Measurements from ENCODE around the gene KRTAP5-6.

KRTAP5-6 gene, protein sequence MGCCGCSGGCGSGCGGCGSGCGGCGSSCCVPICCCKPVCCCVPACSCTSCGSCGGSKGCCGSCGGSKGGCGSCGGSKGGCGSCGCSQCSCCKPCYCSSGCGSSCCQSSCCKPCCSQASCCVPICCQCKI

GRCh38 chr11:1696608-1697570 lies at the start of gene KRTAP5-6:
TSS of gene KRTAP5-6 (plus strand) at chr11:1697195. CDS start at chr11:1697246, 51 bp downstream.
- H3K4me3 ChIP-seq (ENCODE audit: low read length in 2 of 2): no peak within 1 kb of the TSS
- peaks cover 6 to 9% of the 10 kb centered on the region in 2 donors for H3K27me3 ChIP-seq (ENCODE audit: control insufficient read depth in 2 of 2, insufficient read depth in 2 of 2, low read length in 2 of 2)
- no peaks in the 10 kb centered on the region for H3K9me3 ChIP-seq (ENCODE audit: control insufficient read depth in 2 of 2, low read length in 2 of 2)
- no peak within 1 kb of the TSS for H3K9ac ChIP-seq (ENCODE audit: low read depth in 1 of 2, low read length in 2 of 2)
- H3K36me3 ChIP-seq (ENCODE audit: control insufficient read depth in 2 of 2, insufficient read depth in 2 of 2, low read length in 2 of 2): no peaks in the 10 kb centered on the region
- peaks cover 4 to 9% of the 10 kb centered on the region in 2 donors for H3K4me1 ChIP-seq (ENCODE audit: control insufficient read depth in 2 of 2, insufficient read depth in 2 of 2, low read length in 2 of 2)
- H3K27ac ChIP-seq (ENCODE audit: low read depth in 2 of 2, low read length in 2 of 2): no peak within 1 kb of the TSS

DNA sequence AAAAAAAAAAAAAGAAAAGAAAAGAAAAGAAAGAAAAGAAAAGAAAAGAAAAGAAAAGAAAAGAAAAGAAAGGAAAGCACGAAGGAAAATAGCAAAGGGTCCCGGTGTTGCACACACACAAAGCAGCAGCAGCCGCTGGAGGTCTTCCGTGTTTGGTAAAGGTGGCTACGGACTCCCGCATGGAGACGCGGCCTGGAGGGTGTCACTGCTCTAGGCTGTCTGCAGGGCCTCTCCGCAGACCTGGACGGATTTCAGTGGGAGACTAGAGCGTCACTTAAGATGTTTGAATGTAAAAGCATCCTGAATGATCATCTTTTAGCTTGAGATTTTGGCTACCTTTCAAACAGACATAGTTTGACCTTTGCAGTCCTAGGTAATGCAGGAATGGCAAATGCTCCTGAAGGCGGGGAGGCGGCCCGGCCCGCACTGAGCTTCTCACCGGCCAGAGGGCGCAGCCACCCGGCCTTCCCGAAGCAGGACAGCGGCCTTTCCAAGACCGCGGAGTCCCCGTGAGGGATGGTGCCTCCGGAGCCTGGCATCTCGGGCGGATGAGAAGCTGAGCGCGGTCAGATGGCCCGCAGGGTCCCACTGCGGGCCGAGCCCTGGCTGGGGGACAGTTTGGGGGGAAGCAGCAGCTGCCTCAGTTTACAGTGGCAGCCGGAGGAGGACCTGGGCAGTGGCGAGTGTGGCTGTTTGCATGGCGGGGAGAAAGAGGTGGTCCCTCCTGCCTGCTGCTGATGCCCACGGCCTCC lies 48.9 kb upstream of the KRTAP5-6 start:
- Histone ChIP-seq H3K4me3 (ENCODE audit: low read length in 2 of 2) (no peak overlapping the region), H3K36me3 (ENCODE audit: control insufficient read depth in 2 of 2, insufficient read depth in 2 of 2, low read length in 2 of 2) (no peaks in the 10 kb centered on the region), H3K9me3 (ENCODE audit: control insufficient read depth in 2 of 2, low read length in 2 of 2) (no peaks in the 10 kb centered on the region), H3K4me1 (ENCODE audit: control insufficient read depth in 2 of 2, insufficient read depth in 2 of 2, low read length in 2 of 2) (no peaks in the 10 kb centered on the region), H3K27me3 (ENCODE audit: control insufficient read depth in 2 of 2, insufficient read depth in 2 of 2, low read length in 2 of 2) (no peaks in the 10 kb centered on the region), H3K9ac (ENCODE audit: low read depth in 1 of 2, low read length in 2 of 2) (no peak overlapping the region), H3K27ac (ENCODE audit: low read depth in 2 of 2, low read length in 2 of 2) (no peak overlapping the region)

DNA sequence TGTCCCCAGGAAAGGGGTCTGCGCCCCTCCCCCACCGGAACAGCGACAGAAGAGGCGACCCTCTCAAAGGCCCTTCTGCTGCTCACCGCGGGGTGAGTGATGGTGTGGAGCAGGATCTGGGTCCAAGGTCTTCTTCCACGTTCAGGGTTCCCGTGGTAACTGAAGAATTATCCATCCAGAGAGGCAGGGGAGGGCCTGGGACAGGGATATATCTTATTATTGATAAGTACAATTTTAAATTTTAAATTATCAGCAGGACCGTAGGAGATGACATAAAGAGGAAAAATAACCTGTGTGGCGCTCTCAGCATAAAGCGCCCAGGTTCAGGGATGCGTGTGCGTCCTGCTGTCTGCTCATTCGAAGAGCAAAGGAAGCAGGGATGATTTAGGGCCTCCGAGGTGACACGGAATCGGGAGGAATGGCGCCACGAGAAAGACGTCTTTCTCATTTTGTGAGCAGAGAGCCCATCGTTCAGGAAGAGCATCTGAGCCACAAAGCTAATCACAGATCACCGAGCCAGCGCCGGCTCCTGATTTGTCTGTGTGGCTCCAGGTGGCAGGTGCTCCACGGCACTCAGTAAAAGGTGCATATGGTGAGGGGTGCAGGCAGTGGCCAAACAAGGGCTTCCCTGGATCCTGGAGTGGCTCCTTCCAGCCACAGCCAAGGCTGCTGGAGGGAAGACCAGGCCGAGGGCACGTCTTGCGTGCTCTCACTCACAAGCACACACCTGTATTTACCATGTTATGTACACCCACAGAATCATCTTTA lies 48.2 kb upstream of the KRTAP5-6 start:
- H3K36me3 ChIP-seq (ENCODE audit: control insufficient read depth in 2 of 2, insufficient read depth in 2 of 2, low read length in 2 of 2): no peaks in the 10 kb centered on the region
- no peaks in the 10 kb centered on the region for H3K27me3 ChIP-seq (ENCODE audit: control insufficient read depth in 2 of 2, insufficient read depth in 2 of 2, low read length in 2 of 2)
- no peak overlapping the region for H3K9ac ChIP-seq (ENCODE audit: low read depth in 1 of 2, low read length in 2 of 2)
- no peaks in the 10 kb centered on the region for H3K9me3 ChIP-seq (ENCODE audit: control insufficient read depth in 2 of 2, low read length in 2 of 2)
- no peak overlapping the region for H3K27ac ChIP-seq (ENCODE audit: low read depth in 2 of 2, low read length in 2 of 2)
- H3K4me3 ChIP-seq (ENCODE audit: low read length in 2 of 2): no peak overlapping the region
- H3K4me1 ChIP-seq (ENCODE audit: control insufficient read depth in 2 of 2, insufficient read depth in 2 of 2, low read length in 2 of 2): no peaks in the 10 kb centered on the region

DNA sequence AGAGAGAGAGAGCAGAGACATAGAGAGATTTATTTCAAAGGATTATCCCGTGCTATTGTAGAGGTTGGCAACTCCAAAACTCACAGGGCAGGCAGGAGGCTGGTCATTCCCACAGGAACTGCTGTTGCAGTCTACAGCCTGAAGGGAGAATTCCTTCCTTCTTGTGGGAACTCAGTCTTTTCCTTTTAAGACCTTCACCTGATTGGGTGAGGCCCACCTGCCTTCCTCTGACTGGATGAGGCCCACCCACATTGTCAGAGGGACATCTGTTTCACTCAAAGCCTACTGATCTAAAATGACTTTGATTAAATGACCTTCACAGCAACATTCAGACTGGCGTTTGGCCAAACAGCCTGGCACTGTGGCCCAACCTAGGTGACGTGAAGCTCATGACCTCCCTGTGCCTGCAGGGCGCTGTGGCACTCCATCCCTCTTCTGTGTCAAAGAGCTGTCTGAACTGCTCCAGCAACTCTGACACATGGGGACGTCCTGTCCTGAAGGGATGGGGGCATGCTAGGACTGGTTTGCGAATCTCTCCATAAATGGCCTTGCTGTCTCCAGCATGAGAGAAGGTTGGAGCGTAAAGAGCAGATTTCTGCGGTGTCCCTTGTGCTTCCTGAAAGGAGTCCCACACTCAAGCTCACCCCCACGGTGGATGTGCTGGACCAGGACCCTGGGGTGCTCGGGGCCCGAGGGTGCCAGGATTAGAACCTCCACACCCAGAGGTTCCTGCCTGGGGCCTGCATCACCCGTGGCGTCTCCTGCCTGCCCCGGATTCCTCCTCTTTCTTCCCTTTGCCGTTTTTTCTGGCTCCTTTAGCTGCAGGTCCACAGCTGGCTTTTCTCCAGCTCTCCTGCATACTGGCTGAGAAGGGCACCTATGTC lies 46.7 kb upstream of the KRTAP5-6 start:
- Histone ChIP-seq H3K27me3 (ENCODE audit: control insufficient read depth in 2 of 2, insufficient read depth in 2 of 2, low read length in 2 of 2) (no peaks in the 10 kb centered on the region), H3K9ac (ENCODE audit: low read depth in 1 of 2, low read length in 2 of 2) (no peak overlapping the region), H3K4me1 (ENCODE audit: control insufficient read depth in 2 of 2, insufficient read depth in 2 of 2, low read length in 2 of 2) (no peaks in the 10 kb centered on the region), H3K9me3 (ENCODE audit: control insufficient read depth in 2 of 2, low read length in 2 of 2) (no peaks in the 10 kb centered on the region), H3K4me3 (ENCODE audit: low read length in 2 of 2) (no peak overlapping the region), H3K36me3 (ENCODE audit: control insufficient read depth in 2 of 2, insufficient read depth in 2 of 2, low read length in 2 of 2) (no peaks in the 10 kb centered on the region), H3K27ac (ENCODE audit: low read depth in 2 of 2, low read length in 2 of 2) (no peak overlapping the region)

GRCh38 chr11:1650918-1651262 lies 46.1 kb upstream of the KRTAP5-6 start:
- H3K9me3 ChIP-seq (ENCODE audit: control insufficient read depth in 2 of 2, low read length in 2 of 2): no peaks in the 10 kb centered on the region
- H3K27me3 ChIP-seq (ENCODE audit: control insufficient read depth in 2 of 2, insufficient read depth in 2 of 2, low read length in 2 of 2): no peaks in the 10 kb centered on the region
- no peaks in the 10 kb centered on the region for H3K4me1 ChIP-seq (ENCODE audit: control insufficient read depth in 2 of 2, insufficient read depth in 2 of 2, low read length in 2 of 2)
- no peak overlapping the region for H3K4me3 ChIP-seq (ENCODE audit: low read length in 2 of 2)
- H3K36me3 ChIP-seq (ENCODE audit: control insufficient read depth in 2 of 2, insufficient read depth in 2 of 2, low read length in 2 of 2): no peaks in the 10 kb centered on the region
- H3K27ac ChIP-seq (ENCODE audit: low read depth in 2 of 2, low read length in 2 of 2): no peak overlapping the region
- H3K9ac ChIP-seq (ENCODE audit: low read depth in 1 of 2, low read length in 2 of 2): no peak overlapping the region

DNA sequence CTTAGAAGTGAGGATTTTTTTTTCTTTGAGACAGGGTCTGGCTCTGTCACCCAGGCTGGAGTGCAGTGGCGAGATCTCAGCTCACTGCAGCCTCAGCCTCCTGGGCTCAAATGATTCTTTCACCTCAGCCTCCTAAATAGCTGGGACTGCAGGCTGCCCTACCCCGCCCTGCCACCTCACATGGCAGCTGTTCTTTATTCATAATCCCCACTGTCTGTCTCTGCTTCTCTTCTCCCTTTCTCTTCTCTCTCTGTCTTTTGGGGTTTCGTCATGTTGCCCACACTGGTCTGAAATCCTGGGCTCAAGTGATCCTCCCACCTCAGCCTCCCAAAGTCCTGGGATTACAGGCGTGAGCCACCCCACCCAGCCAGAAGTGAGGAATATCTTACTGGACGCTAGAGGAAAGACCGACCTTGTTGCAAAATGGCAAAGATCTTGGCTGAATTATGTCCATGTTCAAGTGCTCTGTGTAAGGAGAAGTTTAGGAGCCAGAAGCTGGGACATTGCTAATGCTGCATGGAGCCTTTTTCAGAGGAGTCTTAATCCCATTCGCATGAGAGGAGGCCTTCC lies 45.5 kb upstream of the KRTAP5-6 start:
- Histone ChIP-seq H3K4me1 (ENCODE audit: control insufficient read depth in 2 of 2, insufficient read depth in 2 of 2, low read length in 2 of 2) (no peaks in the 10 kb centered on the region), H3K9me3 (ENCODE audit: control insufficient read depth in 2 of 2, low read length in 2 of 2) (no peaks in the 10 kb centered on the region), H3K4me3 (ENCODE audit: low read length in 2 of 2) (no peak overlapping the region), H3K27ac (ENCODE audit: low read depth in 2 of 2, low read length in 2 of 2) (no peak overlapping the region), H3K27me3 (ENCODE audit: control insufficient read depth in 2 of 2, insufficient read depth in 2 of 2, low read length in 2 of 2) (no peaks in the 10 kb centered on the region), H3K36me3 (ENCODE audit: control insufficient read depth in 2 of 2, insufficient read depth in 2 of 2, low read length in 2 of 2) (no peaks in the 10 kb centered on the region), H3K9ac (ENCODE audit: low read depth in 1 of 2, low read length in 2 of 2) (no peak overlapping the region)

GRCh38 chr11:1652026-1652425 lies 45.0 kb upstream of the KRTAP5-6 start:
- Histone ChIP-seq H3K27ac (ENCODE audit: low read depth in 2 of 2, low read length in 2 of 2) (no peak overlapping the region), H3K9me3 (ENCODE audit: control insufficient read depth in 2 of 2, low read length in 2 of 2) (no peaks in the 10 kb centered on the region), H3K9ac (ENCODE audit: low read depth in 1 of 2, low read length in 2 of 2) (no peak overlapping the region), H3K4me3 (ENCODE audit: low read length in 2 of 2) (no peak overlapping the region), H3K36me3 (ENCODE audit: control insufficient read depth in 2 of 2, insufficient read depth in 2 of 2, low read length in 2 of 2) (no peaks in the 10 kb centered on the region), H3K4me1 (ENCODE audit: control insufficient read depth in 2 of 2, insufficient read depth in 2 of 2, low read length in 2 of 2) (no peaks in the 10 kb centered on the region), H3K27me3 (ENCODE audit: control insufficient read depth in 2 of 2, insufficient read depth in 2 of 2, low read length in 2 of 2) (no peaks in the 10 kb centered on the region)

DNA sequence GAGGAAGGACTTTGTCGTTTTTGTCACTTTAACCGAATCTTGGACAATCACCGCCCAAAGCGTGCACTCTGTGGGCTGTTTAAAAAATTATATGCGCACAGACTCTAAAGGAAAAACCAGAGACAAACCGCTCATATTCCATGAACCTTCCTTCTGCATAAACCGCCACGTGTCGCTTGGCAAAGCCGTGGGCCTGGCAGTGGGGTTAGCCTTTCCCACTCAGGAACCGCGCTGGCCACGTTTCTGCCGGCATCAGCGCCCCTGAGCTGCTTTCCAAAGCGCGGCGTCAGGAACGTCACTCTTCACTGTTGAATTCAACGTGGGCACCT lies 44.6 kb upstream of the KRTAP5-6 start:
- Histone ChIP-seq H3K27me3 (ENCODE audit: control insufficient read depth in 2 of 2, insufficient read depth in 2 of 2, low read length in 2 of 2) (no peaks in the 10 kb centered on the region), H3K9ac (ENCODE audit: low read depth in 1 of 2, low read length in 2 of 2) (no peak overlapping the region), H3K27ac (ENCODE audit: low read depth in 2 of 2, low read length in 2 of 2) (no peak overlapping the region), H3K4me1 (ENCODE audit: control insufficient read depth in 2 of 2, insufficient read depth in 2 of 2, low read length in 2 of 2) (no peaks in the 10 kb centered on the region), H3K36me3 (ENCODE audit: control insufficient read depth in 2 of 2, insufficient read depth in 2 of 2, low read length in 2 of 2) (no peaks in the 10 kb centered on the region), H3K4me3 (ENCODE audit: low read length in 2 of 2) (no peak overlapping the region), H3K9me3 (ENCODE audit: control insufficient read depth in 2 of 2, low read length in 2 of 2) (no peaks in the 10 kb centered on the region)
